Osteocyte (in vitro differentiated cells): ENCODE measurements around the gene JAG1. TPM values are rescaled to one million over a fixed set of nuclear protein-coding genes. Genes with fewer than 3 reads are reported as not detected.

ENCODE experiments used
- DNase-seq: peaks from one replicate; pipeline ENCODE4 v3.0.0; 2021; ENCODE audit warnings: mixed read lengths; ENCODE audit not compliant: unreplicated experiment; ENCODE audit errors: extremely low spot score
- H3K27ac Mint-ChIP-seq: one replicate; pipeline ENCODE4 v1.8.0; 2021; ENCODE audit warnings: mild to moderate bottlenecking, mixed read lengths; ENCODE audit not compliant: unreplicated experiment
- H3K27me3 Mint-ChIP-seq: one replicate; pipeline ENCODE4 v1.8.0; 2021; ENCODE audit warnings: mixed read lengths; ENCODE audit not compliant: unreplicated experiment
- H3K36me3 Mint-ChIP-seq: one replicate; pipeline ENCODE4 v1.8.0; 2021; ENCODE audit warnings: mixed read lengths; ENCODE audit not compliant: unreplicated experiment
- H3K4me1 Mint-ChIP-seq: one replicate; pipeline ENCODE4 v1.8.0; 2021; ENCODE audit warnings: mixed read lengths; ENCODE audit not compliant: unreplicated experiment
- H3K4me3 Mint-ChIP-seq: one replicate; pipeline ENCODE4 v1.8.0; 2021; ENCODE audit warnings: mild to moderate bottlenecking, moderate library complexity, mixed read lengths; ENCODE audit not compliant: unreplicated experiment
- H3K9me3 Mint-ChIP-seq: one replicate; pipeline ENCODE4 v1.8.0; 2021; ENCODE audit warnings: mixed read lengths; ENCODE audit not compliant: unreplicated experiment
- total RNA-seq: library from RNA; stranded (reverse); gene quantifications from 2 replicates; pipeline ENCODE4 v1.2.1, GENCODE V29; 2021
- TF ChIP-seq, protein P1 (sequence below): fragments of 200-600 bp; sonication (generic); IDR thresholded peaks from 2 replicates; pipeline ENCODE4 v1.5.0; 2021; ENCODE audit warnings: antibody characterized with exemption, mild to moderate bottlenecking, moderate library complexity

The JAG1 gene
- total RNA-seq, 1 donor from 2014 or later, result 254 TPM

DNA sequence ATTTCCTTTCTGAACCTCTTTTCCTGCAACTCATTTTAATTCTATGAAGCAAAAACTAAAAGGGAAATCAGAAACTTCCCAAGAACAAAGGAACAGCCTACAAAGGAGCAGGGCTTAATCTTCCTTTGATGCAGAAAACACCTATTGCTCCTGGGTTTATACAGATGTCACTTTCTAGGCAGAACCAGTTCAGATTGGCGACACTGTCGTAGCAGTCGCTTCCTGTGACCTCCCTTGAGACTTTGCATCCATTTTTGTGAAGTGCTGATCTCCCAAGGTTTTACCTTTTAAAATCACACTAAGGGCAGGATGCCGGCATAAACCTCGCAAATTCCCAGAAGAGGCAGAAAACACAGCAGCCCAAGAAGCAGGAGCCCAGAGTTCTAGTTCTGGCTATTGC, 40.1 kb downstream of the JAG1 start:
- Mint-ChIP-seq H3K27me3 (no peaks in the 10 kb centered on the region), H3K36me3 (peaks cover 13% of the 10 kb centered on the region), H3K4me3 (no peak overlapping the region), H3K9me3 (no peaks in the 10 kb centered on the region), H3K27ac (peak overlapping the region; percentile 95), H3K4me1 (peaks cover 94% of the 10 kb centered on the region)
- DNase-seq, result no peak
- TF ChIP-seq, protein P1, sequence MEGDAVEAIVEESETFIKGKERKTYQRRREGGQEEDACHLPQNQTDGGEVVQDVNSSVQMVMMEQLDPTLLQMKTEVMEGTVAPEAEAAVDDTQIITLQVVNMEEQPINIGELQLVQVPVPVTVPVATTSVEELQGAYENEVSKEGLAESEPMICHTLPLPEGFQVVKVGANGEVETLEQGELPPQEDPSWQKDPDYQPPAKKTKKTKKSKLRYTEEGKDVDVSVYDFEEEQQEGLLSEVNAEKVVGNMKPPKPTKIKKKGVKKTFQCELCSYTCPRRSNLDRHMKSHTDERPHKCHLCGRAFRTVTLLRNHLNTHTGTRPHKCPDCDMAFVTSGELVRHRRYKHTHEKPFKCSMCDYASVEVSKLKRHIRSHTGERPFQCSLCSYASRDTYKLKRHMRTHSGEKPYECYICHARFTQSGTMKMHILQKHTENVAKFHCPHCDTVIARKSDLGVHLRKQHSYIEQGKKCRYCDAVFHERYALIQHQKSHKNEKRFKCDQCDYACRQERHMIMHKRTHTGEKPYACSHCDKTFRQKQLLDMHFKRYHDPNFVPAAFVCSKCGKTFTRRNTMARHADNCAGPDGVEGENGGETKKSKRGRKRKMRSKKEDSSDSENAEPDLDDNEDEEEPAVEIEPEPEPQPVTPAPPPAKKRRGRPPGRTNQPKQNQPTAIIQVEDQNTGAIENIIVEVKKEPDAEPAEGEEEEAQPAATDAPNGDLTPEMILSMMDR, result no peak

DNA sequence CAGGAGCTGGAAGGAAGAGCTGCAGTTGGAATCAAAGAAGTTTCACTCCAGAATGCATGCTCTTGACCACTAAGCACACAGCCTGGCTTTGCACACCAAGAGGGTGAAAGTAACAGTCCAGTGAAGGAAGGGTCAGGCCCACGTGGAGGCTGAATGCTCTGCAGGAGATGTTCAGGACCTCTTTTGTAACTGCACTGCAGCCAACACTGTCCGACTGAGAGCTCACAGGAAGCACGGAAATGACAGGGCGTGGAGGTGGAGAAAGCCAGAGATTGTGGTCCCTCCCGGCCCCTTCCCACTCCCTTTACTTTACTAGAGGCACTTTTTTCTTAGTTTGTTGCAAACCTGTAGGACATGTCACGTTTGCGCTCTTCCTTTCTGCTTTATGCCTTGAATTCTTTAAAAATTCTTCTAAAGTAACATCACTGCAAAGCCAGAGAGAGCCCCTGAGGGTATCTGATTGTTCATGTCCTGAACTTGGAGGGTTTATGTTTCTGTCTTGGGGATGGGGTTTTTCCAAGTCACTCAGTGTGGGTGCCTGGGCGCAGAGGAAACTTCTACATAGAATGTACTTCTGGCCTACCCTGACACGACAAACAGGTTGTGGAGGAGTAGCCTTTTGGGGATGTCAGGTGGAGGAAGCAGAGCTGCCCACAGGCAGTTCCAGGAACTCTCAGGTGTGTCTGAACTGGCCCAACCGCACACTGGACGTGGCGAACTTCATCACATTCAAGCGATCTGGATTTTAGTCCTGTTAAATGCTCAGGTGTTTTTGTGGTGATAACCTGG, 40.9 kb downstream of the JAG1 start:
- H3K4me1 Mint-ChIP-seq, result peaks cover 94% of the 10 kb centered on the region
- no peaks in the 10 kb centered on the region for H3K27me3 Mint-ChIP-seq
- no peaks in the 10 kb centered on the region for H3K9me3 Mint-ChIP-seq
- peak overlapping the region; percentile 15 for H3K4me3 Mint-ChIP-seq
- DNase-seq, result no peak
- TF ChIP-seq, protein P1, result no peak
- H3K27ac Mint-ChIP-seq, result peak overlapping the region; percentile 95
- H3K36me3 Mint-ChIP-seq, result peaks cover 7% of the 10 kb centered on the region

DNA sequence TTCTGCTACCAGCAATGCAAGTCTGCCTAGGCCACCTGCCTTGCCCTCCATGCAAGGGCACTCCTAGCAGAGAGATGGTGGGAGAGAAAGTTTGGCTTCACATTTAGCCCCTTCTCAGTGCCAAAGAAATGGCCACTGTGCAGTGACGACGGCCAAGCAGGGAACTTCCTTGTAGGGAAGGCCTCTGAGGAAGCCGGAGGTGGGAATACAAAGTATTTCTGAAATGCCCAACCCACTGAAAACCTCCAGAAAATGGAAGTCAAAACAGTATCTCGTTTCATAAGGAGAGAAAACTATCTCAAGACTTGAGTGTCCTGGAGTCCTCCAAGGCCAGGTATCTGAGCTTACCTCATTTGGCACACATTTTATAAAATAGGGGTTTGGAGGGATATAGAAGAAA, 42.7 kb downstream of the JAG1 start:
- Mint-ChIP-seq H3K27ac (peak overlapping the region; percentile 94), H3K4me3 (no peak overlapping the region), H3K4me1 (peaks cover 94% of the 10 kb centered on the region), H3K27me3 (no peaks in the 10 kb centered on the region), H3K9me3 (no peaks in the 10 kb centered on the region), H3K36me3 (no peaks in the 10 kb centered on the region)
- no peak for DNase-seq
- TF ChIP-seq, protein P1, result no peak

DNA sequence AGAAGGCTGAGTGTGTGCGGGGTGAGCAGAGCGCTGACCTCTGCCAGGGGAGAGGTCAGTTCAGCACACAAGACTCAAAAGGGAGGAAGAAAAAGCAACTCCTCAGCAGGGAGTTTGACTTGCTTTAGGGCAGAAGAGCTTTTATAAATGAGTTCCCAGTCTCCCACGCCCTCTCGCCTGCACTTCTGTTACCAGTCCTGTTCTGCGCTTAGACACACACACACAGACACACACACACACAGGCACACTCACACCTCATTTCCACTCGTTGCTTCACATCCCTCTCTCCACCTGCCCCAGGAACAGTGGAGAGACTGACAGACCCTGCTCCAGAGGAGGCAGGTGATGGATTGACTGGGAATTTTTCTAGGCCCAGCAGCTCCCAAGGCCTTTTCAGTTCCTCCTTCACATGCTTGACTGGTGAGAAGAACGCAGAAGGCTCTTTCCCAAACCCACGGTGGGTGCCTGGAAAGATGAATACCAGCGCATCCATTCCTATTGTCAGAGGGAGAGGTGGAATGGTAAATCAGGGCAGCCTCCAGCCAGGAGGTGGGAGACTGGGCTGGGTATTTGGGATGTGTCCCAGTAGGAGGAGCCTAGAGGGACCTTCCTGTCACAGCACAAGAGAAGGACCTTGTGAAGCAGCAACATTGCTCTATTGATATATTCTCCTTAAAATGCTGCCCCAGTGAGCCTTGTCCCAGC, 43.7 kb downstream of the JAG1 start:
- H3K9me3 Mint-ChIP-seq, result no peaks in the 10 kb centered on the region
- peak overlapping the region; percentile 94 for H3K27ac Mint-ChIP-seq
- no peaks in the 10 kb centered on the region for H3K27me3 Mint-ChIP-seq
- DNase-seq, result no peak
- H3K4me1 Mint-ChIP-seq, result peaks cover 93% of the 10 kb centered on the region
- no peaks in the 10 kb centered on the region for H3K36me3 Mint-ChIP-seq
- no peak overlapping the region for H3K4me3 Mint-ChIP-seq
- TF ChIP-seq, protein P1, result no peak

DNA sequence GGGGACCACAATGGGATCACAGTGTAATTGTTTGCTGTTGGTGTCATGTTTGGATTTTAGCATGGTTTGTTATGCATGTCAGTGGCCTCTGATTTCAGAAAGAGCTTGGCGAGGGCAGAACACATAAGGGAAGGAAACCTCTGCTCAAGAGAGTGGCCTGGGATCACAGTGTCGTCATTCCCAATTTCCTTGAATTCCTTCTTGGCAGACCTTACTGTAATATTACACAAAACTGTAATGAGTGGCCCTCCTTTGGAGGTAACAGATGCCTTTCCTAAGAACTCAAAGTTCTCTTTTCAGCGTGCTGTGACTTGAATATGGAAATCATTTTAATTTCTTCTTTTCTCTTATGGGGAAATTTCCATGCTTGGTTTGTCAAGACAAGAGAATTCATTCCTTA, 46.9 kb downstream of the JAG1 start:
- Mint-ChIP-seq H3K4me3 (no peak overlapping the region), H3K36me3 (peaks cover 4% of the 10 kb centered on the region), H3K4me1 (peaks cover 93% of the 10 kb centered on the region), H3K27me3 (no peaks in the 10 kb centered on the region), H3K27ac (peak overlapping the region; percentile 93), H3K9me3 (no peaks in the 10 kb centered on the region)
- DNase-seq, result no peak
- TF ChIP-seq, protein P1, result no peak
